ENCODE data around the gene SHOC1.

DNA sequence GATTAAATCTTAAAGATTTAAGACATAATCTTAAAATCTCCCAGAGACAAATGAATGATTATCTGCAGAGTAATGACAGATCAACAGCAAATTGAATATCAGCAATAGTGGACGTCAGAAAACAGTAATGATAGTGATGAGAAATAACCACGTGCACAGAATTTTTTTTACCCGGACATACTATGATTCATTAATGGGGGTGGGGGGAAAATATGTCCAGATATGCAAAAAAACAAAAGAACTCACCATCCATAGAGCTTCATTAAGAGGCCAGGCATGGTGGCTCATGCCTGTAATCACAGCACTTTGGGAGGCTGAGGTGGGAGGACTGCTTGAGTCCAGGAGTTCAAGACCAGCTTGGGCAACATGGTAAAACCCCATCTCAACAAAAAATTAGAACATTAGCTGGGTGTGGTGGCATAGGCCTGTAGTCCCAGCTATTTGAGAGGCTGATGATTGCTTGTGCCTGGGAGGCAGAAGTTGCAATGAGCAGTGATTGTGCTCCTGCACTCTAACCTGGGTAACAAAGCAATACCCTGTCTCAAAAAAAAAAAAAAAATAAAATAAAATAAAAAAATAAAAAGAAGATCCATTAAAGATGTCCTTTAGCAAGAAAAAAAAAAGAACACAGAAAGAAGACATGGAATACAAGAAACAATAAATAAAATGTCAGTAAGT lies 30.9 kb upstream of the SHOC1 start:
- TF ChIP-seq, protein P1, sequence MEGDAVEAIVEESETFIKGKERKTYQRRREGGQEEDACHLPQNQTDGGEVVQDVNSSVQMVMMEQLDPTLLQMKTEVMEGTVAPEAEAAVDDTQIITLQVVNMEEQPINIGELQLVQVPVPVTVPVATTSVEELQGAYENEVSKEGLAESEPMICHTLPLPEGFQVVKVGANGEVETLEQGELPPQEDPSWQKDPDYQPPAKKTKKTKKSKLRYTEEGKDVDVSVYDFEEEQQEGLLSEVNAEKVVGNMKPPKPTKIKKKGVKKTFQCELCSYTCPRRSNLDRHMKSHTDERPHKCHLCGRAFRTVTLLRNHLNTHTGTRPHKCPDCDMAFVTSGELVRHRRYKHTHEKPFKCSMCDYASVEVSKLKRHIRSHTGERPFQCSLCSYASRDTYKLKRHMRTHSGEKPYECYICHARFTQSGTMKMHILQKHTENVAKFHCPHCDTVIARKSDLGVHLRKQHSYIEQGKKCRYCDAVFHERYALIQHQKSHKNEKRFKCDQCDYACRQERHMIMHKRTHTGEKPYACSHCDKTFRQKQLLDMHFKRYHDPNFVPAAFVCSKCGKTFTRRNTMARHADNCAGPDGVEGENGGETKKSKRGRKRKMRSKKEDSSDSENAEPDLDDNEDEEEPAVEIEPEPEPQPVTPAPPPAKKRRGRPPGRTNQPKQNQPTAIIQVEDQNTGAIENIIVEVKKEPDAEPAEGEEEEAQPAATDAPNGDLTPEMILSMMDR (IDR thresholded peaks at IDR 0.05), result no peak
- TF ChIP-seq POLR2A (IDR thresholded peaks at IDR 0.05), result no peak
